HEK293T (cell line): ENCODE results near the gene MORN1.

Source experiments
- ARNT ChIP-seq: fragments of 450-650 bp; IDR thresholded peaks from 2 replicates; pipeline ENCODE4 v1.6.1; 2017; ENCODE audit warnings: mild to moderate bottlenecking
- BHLHE40 ChIP-seq: fragments of 450-650 bp; IDR thresholded peaks from 2 replicates; pipeline ENCODE4 v1.6.1; 2016; ENCODE audit warnings: mild to moderate bottlenecking, moderate library complexity, borderline replicate concordance
- CTBP1 ChIP-seq: fragments of 450-650 bp; IDR thresholded peaks from 2 replicates; pipeline ENCODE4 v1.6.1; 2016; ENCODE audit warnings: borderline replicate concordance
- ELF4 ChIP-seq: fragments of 450-650 bp; IDR thresholded peaks from 2 replicates; pipeline ENCODE4 v1.6.1; 2017; ENCODE audit warnings: antibody characterized with exemption
- FOXA1 ChIP-seq: fragments of 450-650 bp; IDR thresholded peaks from 2 replicates; pipeline ENCODE4 v1.6.1; 2016; ENCODE audit warnings: mild to moderate bottlenecking
- FOXM1 ChIP-seq: fragments of 450-650 bp; IDR thresholded peaks from 2 replicates; pipeline ENCODE4 v1.6.1; 2017; ENCODE audit warnings: mild to moderate bottlenecking, borderline replicate concordance
- HDGF ChIP-seq: fragments of 450-650 bp; IDR thresholded peaks from 2 replicates; pipeline ENCODE4 v1.6.1; 2017; ENCODE audit warnings: antibody characterized with exemption, borderline replicate concordance
- LEF1 ChIP-seq: fragments of 450-650 bp; IDR thresholded peaks from 2 replicates; pipeline ENCODE4 v1.6.1; 2017; ENCODE audit warnings: mild to moderate bottlenecking, borderline replicate concordance
- SP1 ChIP-seq: fragments of 450-650 bp; IDR thresholded peaks from 2 replicates; pipeline ENCODE4 v1.6.1; 2017
- SUZ12 ChIP-seq: fragments of 450-650 bp; IDR thresholded peaks from 2 replicates; pipeline ENCODE4 v1.6.1; 2016; ENCODE audit warnings: mild to moderate bottlenecking
- TARDBP ChIP-seq: fragments of 450-650 bp; IDR thresholded peaks from 2 replicates; pipeline ENCODE4 v1.6.1; 2016
- ZNF384 ChIP-seq: fragments of 450-650 bp; IDR thresholded peaks from 2 replicates; pipeline ENCODE4 v1.6.1; 2016
- TF ChIP-seq, protein P1 (sequence below): fragments of 450-650 bp; IDR thresholded peaks from 2 replicates; pipeline ENCODE4 v1.6.1; 2016

DNA sequence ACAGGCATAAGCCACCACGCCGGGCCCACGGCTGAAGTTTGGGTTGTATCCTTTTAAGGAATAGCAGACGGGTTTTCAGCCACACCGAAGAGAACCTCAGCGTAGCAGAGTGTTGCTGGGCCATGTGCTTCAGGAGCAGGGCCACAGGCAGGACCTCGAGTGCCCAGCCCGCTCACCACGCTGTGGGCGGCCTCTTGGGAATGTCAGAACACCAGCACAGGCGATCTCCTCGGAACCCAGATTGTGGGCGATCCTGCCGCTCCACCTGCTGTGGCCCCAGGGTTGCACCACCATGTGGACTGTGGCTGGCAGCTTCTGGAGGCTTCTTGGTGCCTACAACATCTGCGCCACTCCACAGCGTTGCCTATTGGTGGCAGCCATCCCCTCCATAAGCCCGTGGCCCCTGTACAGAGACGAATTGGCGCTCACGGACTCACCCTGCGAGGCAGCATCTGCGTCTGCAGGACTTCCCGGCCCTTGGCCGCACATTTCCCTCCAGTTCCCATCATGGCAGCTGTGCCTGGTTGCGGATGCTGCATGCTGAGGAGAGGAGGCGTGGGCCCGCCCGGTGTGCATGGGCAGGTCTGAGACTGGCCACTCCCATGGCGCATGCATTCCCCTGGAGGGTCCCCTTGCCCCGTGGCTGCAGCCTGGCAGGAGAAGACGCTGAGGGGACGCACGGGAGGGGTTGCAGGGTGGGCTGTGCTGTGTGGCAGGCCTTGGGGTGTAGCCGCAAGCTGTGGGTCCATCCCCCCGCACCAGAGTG lies 93.9 kb downstream of the MORN1 start:
- no peak for TF ChIP-seq FOXM1
- TF ChIP-seq BHLHE40, result no peak
- TF ChIP-seq, protein P1, sequence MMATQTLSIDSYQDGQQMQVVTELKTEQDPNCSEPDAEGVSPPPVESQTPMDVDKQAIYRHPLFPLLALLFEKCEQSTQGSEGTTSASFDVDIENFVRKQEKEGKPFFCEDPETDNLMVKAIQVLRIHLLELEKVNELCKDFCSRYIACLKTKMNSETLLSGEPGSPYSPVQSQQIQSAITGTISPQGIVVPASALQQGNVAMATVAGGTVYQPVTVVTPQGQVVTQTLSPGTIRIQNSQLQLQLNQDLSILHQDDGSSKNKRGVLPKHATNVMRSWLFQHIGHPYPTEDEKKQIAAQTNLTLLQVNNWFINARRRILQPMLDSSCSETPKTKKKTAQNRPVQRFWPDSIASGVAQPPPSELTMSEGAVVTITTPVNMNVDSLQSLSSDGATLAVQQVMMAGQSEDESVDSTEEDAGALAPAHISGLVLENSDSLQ, result no peak
- no peak for TF ChIP-seq TARDBP
- TF ChIP-seq HDGF, result no peak
- TF ChIP-seq SP1, result no peak
- TF ChIP-seq SUZ12, result no peak
- TF ChIP-seq LEF1, result no peak
- TF ChIP-seq FOXA1, result no peak
- no peak for TF ChIP-seq ARNT
- no peak for TF ChIP-seq ZNF384
- no peak for TF ChIP-seq ELF4
- TF ChIP-seq CTBP1, result no peak
